Activated CD8-positive, alpha-beta memory T cell treated with anti-CD3 and anti-CD28 coated beads for 1 hour (primary cell): ENCODE data around the gene GAA.

ENCODE experiments used
- DNase-seq, 2 donors: peaks; one replicate each; pipeline ENCODE4 v3.0.0-alpha.2; 2020; ENCODE audit warnings: low read depth in 1 of 2; ENCODE audit errors: extremely low read depth in 1 of 2

GAA gene

DNA sequence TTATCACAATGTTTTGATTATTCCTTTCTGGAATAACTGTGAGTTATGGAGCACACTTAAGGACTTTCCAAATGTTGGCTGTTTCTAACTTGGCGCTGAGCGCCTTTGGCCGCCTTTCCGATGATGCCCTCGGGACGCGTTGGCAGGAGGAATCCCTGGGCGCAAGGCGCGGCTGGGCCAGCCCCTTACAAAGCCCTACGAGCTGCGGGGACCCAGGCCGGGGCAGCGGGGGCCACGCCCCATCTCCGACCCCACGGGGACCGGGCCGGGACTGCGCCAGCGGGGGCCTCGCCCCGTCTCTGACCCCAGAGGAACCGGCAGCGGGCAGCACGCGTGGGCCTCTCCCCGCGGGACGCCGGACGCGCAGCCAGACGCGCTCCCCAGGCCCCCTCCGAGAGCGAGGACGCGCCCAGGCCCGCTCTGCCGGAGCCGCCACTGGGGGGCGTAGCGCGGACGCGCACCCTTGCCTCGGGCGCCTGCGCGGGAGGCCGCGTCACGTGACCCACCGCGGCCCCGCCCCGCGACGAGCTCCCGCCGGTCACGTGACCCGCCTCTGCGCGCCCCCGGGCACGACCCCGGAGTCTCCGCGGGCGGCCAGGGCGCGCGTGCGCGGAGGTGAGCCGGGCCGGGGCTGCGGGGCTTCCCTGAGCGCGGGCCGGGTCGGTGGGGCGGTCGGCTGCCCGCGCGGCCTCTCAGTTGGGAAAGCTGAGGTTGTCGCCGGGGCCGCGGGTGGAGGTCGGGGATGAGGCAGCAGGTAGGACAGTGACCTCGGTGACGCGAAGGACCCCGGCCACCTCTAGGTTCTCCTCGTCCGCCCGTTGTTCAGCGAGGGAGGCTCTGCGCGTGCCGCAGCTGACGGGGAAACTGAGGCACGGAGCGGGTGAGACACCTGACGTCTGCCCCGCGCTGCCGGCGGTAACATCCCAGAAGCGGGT lies at the start of gene GAA:
TSS of gene GAA (plus strand) at position 571 of the 935 bp plus-strand sequence. CDS start 3,006 bp downstream, outside the sequence.
- DNase-seq, result peak; percentile 59 to 88

DNA sequence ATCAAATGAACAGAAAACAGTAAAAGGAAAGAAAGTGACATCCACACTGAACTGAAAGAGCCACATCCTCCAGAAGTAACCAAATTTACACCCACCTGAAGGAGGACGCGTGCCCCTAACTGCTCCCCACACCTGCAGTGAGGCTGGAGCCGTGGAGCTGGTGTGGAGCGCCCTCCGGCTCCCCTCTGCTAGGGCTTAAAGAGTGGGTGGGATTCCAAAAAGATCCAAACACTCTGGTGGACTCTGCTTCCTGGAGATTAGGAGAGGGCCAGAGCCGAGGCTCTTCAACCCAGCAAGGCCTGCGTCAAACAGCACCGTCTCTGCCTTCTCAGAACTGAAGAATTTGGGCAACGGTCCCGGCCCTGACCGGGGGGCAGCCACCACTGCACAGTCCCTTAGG lies 49.7 kb upstream of the GAA start:
- no peak for DNase-seq

DNA sequence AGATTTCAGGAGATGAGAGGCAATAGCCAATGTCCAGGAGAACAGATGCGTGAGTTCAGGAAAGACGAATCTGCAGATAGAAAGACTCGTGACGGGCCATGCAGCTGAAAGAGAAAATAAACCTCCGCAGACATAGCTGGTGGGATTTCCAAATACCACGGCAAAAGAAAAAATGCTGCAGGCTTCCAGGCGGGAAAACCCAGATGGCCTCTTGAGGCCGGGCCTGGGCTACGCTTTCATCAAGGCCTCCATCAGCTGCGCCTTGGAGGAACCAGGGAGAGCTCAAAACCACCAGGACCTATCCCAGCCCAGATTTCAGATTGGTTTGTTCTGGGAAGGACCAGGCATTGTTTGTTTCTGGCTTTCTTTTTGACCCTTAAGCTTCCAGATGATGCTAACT lies 48.3 kb upstream of the GAA start:
- DNase-seq, result no peak

DNA sequence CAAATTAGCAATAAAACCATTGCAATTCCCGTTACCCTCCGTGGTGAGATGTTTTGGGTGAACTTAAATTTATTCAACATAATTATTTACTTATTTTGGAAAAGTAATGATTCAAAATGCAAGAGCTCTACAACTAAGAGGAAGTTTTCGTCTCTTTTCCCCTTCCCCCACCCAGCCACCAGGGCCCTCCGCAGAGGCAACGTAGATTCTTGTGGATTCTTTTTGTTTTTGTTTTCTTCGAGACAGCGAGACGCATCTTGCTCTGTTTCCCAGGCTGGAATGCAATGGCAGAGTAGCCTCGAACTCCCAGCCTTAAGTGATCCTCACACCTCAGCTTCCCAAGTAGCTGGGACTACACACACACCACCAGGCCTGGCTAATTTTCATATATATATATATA lies 45.8 kb upstream of the GAA start:
- no peak for DNase-seq

DNA sequence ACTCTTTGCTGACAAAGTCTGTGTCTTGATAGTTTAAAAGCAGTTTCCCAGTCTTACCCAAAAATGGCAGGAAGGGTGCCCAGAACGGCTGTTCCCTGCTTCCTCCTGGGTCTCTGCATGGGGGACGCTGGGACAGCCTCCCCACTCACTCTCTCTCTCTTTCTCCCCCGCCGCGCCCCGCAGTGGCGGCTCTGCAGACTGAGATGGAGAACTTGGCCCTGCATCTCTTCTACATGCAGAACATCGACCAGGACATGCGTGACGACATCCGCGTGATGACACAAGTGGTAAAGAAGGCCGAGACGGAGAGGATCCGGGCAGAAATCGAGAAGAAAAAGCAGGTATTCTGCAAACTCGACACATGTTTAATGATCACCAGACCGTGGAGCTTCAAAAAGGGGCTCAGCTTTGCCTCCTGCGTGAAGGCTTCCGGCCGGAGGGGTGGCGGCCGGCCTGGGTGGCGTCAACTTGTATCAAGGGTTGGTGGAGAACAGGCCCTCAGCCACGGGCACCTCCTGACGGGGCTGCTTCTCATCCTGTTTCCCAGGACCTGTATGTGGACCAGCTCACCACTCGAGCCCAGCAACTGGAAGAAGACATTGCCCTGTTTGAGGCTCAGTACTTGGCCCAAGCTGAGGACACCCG lies 42.9 kb upstream of the GAA start:
- DNase-seq, result no peak

DNA sequence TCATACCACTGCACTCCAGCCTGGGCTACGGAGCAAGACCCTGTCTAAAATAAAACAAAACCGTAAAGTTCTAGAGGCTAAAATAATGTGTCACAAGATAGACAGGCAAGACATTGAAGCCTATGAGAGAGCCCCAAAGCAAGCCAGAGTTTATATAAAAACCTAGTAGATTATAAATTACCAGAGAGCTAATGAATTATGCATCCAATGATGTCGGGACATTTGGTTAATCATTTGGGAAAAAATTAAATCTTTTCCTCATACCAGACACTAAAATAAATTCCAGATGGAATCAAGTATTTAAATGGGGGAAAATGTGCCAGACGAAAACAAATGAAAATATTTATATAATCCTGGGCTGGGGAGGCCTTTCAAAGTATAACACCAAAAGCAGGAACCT lies 40.7 kb upstream of the GAA start:
- no peak for DNase-seq

DNA sequence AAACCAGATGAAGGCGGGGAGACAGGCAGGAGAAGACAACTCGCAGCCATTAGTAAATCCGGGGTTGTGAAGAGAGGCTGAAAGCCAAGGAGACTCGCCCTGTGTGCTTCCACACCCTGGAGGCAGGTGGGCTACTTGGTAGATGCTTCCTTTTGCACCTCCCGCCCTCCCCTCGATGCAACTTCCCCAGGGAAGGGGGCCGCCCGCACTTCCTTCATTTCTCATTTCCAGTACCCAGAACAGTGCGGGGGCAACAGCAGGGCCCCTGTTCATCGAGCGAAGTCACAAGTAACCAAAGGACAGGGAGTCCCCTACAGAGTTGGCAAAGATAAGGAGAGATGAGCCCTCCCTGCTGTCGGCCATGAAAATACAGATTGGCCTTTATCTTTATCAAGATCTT lies 40.0 kb upstream of the GAA start:
- DNase-seq, result no peak

DNA sequence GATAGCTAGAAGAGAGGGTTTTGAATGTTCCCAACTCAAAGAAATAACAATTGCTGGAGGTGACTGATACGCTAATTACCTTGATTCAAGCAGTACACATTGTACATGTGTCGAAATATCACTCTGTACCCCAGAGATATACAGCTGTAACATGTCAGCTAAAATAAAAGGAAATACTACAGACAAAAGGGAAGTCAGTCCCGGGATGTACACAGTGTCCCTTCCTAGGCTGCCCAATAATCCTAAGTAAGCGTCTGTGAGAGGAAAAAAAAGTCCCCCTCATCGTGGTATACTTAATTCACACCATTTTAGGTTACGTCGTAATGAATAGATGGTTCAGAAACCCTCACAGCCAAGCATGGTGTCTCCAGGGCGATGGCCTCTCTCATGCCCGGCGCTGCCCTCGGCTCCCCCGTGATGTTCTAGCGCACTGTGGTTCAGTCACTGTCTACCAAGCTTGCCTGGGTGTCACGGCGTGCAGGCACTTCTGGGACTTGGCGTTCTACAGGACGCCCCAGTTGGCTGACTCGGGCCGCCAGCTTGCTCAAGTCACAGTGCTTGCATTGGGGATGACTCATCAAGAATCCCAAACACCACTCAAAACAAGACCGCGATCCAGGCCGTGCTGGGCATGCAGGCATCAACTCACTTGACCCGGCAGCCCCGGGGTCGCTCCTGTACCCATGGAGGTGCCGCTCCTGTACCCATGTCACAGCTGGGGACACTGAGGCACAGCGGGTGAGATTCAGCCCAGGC lies 37.4 kb upstream of the GAA start:
- no peak for DNase-seq

DNA sequence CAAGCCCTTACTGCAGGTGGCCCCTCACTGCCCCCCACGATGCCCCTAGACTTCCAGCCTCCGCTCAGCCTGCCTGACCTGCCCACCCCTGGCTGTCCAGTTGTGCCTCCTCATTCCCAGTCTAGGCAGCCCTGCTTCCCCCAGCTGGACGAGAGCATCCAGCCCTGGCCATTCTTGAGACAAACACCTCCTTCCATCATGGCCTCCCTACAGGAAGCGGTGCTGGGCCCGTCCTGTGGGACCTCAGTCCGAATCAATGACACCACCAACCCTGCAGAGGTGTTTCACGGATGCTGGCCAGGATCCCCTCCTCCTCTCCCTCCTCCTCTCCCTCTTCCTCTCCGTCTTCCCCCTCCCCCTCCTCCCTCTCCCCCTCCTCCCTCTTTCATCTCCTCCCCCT lies 36.7 kb upstream of the GAA start:
- no peak for DNase-seq

DNA sequence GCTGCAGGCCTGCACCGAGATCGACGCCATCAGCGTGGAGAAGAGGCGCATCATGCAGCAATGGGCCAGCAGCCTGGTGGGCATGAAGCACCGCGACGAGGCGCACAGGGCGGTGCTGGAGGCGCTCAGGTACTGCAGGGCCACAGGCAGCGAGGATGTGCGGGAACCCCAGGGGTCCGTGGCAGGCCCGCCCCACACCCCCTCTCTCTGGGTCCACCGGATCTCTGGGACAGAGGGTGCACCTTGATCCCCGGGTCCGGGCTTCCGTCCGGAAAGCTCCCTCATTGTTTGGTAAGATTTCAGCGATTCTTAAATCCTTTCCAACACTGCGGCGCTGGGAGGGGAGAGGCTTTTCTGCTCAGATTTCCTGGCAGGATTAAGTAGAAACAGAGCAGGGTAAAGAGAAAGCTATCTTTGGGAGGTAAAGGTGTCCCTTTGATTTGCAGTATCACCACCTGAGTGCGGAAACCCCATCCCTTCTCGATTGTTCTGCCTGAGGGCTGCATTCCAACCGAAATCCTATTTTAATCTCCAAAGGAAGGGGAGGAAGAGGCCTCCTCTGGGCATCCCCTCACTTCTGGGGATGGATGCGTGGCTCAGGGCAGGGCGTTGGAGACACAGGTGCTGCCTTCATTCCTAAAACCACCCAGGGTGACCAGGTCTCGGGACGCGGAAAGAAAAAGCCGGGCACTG lies 35.8 kb upstream of the GAA start:
- no peak for DNase-seq

DNA sequence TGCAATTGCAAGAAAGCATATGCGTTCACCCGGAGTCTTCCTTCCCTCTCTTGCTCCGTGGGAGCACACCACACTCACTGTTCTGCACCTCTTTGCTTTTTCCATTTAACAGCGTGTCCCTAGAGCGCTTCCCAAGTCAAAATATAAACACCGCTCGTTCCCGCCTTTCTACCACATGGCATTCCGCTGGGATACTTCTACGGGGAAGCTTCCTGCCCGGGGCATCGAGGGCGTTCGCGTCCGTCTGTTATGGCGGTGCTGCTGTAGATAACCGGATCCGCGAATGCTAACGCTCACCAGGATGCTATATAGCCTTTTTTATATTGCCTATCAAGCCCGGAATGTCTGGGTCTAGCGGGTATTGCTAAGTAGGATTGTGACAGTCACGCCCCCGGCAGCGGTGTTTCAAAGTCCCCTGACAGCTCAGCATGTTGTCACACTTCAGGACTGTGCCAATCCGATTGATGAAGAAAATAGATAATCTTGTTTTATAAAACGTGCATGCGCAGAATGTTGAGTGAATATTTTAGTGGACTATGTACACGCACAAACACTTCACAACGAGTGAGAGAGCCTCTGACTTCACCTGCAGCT lies 33.9 kb upstream of the GAA start:
- DNase-seq, result no peak

DNA sequence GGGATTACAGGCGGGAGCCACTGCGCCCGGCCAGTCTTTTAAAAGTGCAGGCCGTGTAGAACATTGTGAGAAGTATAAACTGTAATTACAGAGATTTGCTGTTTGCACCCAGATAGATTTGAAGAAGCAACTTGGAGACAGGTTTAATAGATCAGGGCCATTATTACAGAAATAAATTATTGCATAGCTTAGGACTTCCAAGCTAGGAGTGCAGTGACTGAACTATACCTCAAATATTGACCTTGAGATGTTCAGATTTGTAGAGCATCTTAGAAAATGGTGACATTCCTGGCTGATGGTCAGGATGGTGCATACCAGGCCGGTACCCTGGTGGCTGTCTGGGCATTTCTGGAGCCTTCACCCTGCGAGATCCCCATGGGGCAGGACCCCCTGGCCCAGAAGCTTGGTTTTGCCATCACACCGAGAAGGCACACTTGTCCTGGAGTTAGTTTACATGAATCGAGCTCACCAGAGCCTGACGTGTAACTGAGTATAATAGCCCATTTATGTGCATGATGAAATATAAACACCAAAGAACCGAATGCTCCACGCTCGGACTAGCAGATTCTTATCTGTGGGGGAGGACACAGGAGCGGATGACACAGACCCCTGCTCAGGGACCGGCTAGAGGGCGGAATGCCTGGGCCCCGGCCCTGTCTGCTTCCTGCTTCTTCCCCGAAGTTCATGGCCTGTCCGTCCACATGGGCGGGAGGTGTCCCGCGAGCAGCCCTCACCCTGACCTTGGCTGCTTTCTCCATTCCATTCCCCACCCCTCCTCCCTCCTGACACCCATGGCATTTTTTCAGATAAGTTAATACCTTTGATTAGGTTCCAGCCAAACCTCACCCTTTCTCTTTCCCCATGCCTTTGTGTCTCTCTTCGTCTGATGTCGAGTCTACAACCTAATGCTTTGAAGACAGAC lies 32.8 kb upstream of the GAA start:
- DNase-seq, result no peak

DNA sequence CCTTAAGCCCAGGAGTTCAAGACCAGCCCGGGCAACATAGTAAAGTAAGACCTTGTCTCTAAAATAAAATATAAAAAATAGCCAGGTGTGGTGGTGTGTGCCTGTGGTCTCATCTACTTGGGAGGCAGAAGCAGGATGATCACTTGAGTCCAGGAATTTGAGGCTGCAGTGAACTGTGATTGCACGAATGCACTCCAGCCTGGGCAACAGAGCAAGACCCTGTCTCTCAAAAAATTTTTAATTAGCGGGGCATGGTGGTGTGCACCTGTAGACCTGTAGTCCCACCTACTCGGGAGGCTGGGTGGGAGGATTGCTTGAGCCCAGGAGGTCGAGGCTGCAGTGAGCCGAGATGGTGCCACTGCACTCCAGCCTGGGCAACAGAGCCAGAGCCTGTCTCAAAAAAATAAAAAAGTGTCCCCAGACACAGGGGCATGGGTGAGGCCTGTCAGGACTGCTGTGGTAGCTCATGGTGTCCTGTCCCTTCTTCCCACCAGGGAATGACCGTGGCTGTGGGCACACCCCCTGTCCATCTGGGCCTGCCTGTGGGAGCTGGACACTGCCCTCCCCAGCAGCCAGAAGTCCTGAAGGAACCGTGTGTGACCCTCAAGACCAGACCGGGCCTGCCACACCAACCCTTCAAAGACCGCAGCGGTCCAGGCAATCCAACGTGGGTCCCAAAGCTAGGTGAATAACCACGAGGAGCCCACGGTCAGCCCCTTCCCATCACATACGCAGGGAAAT lies 30.8 kb upstream of the GAA start:
- no peak for DNase-seq

DNA sequence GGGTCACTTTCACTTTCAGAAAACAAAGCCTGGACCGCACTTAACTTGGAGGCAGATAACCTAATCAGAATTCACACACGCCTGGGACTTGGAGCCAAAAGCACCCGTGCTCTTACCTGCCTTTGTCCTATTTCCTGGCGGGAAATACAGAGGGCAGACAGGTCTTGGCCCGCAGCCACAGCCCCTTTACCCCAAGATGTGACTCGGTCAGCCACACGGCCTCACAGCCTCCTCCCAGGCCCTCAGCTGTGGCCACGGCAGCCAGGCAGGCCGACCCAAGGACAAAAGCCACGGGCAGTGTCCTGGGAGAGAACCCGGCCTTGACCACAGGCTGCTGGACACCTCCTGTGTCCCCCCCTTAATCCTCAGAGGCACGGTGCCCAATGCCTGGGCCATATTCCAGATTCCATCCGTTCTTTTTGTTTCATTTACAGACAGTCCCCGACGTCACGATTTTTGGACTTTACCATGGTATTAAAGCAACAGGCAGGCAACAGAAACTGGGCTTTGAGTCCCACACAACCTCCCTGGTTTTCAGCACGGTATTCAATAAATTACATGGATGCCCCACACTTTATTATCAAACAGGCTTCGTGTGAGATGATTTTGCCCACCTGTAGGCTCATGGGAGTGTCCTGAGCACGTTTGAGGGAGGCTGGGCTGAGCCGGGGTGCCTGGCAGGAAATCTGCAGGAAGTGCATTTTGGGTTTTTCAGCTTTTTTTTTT lies 30.1 kb upstream of the GAA start:
- DNase-seq, result no peak

DNA sequence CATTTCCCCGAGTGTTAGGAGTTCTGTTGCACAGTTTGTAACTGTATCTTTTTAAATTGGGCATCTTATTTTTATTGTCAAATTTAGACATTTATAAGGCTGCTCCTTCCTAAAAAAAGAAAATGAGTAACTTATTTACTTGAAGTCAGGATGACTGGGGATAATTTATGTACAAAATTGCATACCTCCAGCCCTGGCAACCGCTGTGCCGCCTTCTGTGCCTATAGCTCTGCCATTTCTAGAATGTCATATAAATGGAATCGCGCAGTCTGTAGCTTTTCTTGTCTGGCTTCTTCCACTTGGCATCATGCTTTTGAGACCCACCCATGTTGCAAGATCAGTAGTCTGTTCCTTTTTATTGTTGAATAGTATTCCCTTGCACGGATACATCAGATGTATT lies 29.0 kb upstream of the GAA start:
- DNase-seq, result no peak

DNA sequence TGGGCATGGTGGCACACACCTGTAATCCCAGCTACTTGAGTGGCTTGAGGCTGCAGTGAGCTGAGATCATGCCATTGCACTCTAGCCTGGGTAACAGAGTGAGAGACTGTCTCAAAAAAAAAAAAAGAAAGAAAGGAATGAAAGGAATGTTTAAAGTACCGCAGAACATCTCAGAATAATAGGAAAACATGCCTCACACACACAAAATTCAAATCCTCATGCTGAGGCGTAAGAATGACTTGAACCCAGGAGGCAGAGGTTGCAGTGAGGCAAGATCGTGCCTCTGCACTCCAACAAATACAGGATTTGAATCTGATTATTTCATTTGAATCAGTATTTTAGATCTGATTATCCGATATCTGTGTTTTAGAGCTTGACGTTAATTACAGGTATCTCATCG lies 21.3 kb upstream of the GAA start:
- no peak for DNase-seq

DNA sequence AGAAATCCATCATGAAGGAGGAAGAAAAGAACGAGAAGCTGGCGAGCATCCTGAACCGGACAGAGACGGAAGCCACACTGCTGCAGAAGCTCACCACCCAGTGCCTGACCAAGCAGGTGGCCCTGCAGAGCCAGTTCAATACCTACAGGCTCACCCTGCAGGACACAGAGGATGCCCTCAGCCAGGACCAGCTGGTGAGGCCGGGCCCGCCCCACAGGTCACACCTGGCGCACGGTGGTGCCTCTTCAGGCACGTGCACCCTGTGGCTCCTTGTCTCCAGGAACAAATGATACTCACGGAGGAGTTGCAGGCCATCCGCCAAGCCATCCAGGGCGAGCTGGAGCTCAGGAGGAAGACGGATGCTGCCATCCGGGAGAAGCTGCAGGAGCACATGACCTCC lies 19.8 kb upstream of the GAA start:
- no peak for DNase-seq

DNA sequence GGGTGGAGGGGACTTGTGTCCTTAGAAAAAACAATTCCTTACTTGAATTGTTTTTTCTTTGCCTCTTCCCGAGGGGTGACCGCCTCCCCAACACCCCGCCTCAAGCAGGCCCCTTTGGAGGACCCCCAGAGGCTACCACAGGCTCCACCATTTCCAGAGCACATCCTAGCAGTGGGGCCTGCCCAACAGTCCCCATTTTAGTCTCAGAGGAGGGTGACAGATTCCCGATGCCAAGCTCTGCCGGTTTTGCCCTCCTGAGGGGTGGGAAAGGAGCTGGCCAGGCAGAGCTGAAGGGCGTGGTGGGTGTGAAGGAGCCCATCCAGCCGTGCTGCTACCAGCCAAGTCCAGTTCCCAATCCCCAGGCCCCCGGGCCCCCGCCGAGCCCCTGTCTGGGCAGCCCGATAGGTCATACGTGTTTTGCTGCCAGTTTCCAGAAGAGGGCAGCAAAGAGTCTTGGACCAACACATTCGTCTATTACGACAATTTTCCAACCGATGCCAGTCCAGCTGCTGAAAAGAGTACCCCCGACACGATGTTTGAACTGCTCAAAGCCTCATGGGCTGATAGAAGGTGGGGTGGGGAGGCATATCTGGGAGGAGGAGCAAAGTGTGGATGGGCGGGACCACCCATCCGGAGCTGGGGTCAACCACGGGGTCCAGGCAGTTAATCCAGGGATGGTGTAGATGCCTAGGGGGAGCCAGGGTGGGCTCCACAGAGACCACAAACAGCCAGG lies 18.8 kb upstream of the GAA start:
- peak; percentile 12 to 15 for DNase-seq
